CD4-positive, alpha-beta T cell treated with Interleukin-6 at 100 ng/mL for 8 hours (primary cell): Measurements from ENCODE around the gene CRYBG2.
A peak's percentile ranks its signal among the peaks of the same experiment; 100 is the strongest.
"Not testable (repeated sequence)": the region's sequence is repeated elsewhere in the genome, so short reads cannot be mapped to it uniquely, and the experiment has no call there.

Source experiments
- DNase-seq: peaks from one replicate; pipeline ENCODE4 v3.0.0-alpha.2; 2020; ENCODE audit warnings: mixed read lengths, low spot score

The CRYBG2 gene, protein sequence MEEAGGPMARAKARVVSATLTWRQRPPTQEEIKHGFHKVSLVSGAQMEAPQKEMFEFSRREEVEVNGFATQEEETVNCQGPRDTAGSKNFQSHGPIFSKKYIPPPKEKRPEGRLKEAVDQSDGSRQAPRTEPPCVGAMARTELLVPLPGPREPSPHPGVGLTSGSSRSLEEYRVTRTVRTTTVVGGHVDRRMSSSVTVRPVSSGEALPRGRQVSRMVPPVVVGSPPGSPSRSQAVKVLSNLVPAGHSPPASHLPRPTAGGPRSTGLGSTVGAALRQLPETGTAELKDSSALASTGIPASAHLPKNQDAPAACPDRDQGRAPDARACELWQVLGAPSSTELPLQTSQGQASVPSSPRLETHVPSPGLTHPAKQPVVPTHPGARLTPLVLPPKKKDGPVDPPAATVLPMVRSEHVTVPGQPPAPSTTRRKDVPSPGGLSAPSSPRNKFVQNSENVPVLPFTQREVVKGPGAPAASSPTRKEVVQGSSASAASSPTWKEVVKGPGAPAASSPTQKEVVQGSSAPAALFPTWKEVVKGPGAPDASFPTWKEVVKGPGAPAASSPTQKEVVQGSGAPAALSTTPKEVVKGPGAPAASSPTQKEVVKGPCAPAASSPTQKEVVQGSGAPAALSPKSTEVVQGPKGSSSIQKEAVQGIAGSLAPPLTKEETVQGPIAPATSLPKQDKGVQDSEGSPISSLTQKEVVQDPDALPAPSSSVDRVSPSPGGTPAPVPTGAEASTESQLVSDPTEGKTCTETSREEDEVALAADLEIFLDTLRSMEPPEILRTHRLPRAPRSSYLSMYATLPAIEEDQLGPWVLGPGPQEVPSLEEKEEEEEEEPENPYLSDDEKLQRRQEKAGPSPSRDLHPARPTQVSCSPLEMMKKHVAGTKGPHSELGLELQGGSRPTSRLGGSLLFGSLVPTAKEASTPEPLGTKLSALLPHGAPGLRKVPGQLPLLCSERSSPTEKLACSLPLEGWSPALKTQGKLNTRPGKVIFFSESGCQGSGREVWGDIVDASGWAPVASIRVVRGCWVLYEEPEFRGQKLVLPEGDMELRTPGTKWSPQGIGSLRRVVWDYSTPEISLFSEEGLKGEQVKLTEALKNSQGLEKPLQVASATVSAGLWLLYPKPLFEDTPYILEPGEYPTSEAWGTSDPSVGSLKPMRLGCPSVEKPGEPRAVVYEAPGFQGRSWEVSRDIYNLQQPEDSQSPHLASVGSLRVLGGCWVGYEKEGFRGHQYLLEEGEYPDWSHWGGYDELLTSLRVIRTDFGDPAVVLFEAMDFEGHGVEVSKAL (N-terminal part only)

DNA sequence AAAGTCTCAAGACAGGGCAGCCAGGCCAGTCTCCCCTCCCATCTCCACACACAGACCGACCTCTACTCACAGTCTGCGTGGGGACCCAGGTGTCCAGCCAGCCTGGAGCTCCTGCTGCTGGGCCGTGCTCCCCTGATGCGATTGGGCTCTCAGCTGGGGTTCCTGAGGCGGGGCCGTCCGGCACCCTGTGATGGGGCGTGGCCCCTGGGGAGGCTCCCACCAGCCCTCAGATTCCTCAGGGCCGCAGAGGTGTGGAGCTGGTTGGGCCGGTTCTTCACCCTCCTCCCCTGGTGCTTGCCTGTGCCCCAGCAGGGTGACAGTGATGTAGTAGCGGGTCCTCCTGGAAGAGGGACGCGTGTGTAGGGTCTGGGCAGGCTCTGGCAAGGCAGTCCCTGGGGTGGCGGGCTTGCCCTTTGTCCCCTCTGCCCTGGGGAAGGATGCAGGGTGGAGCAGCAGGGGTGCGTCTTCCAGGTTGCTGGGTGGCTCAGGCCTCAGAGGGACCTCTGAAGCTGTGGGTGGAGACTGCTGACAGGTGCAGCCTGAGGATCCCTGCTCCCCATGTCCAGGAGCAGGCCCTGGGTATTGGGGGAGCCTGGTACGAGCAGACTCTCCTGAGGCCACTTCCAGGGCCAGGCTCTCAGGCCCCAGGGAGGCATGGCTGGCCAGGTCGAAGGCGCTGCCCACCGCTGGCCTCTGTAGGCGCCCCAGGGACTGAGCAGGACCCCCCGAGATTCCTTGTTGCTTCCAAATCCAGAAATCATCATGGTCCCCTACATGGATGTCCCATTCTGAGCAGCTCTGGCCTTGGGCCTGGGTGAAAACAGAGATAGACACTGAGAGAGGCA, at the start of gene CRYBG2:
Gene CRYBG2 (minus strand): TSS at position 155 of the 845 bp plus-strand sequence. CDS start 7,473 bp downstream, outside the sequence.
- DNase-seq: no peak

DNA sequence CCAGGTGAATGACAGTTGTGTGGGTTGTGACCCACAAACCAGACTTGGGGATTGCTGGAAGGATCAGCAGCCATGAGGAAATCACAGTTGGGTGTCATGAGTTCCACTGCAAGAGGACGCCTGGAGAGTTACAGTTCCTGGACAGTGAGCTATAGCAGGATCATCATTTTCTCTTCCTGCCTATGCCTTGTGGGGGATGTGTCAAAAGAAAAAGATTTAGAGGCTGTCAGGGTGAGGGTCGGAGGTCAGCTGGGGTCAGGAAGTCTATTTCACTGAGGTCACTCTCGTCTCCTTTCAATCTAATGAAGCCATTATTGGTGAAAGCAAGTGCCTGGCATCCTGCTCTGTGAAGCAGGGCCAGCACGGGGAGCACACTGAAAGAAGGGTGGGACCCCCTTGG, 49.7 kb upstream of the CRYBG2 start:
- no peak for DNase-seq

DNA sequence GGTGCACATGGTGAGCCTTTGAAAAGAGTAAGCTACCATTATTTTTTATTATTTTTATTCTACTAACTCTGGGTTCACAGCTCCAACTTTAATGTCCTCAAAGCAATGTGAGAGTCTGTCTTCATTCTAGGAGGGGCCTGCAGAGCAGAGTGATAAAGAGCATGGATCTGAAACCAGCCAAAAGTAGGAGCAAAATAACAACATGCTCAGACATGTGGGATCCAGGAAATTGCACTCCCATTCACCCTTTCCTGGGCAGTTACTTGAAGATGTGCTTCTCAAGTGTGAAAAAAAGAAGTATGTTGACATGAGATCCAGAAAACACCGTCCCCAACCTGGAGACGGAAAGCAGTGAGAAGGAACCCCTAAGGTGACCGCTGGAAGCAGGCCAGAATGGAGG, 48.0 kb upstream of the CRYBG2 start:
- DNase-seq: no peak

DNA sequence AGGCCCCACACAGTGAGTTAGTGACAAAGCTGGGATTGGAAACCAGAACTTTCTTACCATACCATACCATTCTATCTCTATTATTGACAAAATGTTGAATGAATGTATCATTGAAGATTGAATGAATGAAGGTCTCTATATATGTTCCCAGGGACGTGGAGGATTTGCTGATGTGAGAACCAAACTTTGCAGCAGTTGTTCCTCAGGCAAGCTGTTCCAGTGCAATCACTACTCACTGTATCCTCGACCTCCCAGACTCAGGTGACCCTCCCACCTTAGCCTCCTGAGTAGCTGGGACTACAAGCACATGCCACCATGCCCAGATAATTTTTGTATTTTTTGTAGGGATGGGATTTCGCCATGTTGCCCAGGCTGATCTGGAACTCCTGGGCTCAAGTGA, 45.1 kb upstream of the CRYBG2 start:
- DNase-seq: no peak

DNA sequence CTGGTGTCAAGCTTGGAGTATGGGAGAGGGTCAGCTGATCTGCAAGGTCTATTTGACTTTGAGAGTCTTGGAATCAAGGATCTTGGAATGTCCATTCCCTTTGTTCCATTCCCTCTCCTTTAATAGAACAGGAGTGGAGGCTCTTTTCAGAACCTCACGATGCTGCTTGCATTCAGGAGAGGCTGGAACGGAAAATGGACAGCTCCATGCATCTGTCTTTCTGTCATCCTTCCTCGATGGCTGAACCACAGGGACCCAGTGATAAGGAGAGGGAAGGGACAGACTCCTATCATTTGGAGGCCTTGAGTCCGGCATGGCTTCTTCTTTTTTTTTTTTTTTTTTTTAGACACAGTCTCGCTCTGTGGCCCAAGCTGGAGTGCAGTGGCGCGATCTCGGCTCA, 41.8 kb upstream of the CRYBG2 start:
- no peak for DNase-seq

DNA sequence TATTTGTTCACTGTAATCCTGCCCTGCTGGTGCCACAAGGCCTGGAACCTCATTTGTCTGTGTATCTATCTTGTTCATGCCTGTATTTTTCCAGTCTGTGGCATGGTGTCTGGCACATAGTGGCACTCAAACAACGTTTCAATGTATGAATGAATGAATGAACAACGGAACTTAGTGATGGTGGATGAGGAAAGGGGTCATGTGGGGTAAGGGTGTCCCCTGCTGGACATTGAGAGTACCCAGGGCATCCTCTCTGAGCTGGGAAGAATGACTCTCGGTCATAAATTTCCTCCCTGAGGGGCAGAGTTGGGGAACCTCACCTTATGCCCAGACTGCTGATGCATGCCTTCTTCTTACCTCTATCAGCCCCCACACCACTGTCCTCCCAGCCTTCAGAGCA, 37.5 kb upstream of the CRYBG2 start:
- DNase-seq: peak; percentile 51

DNA sequence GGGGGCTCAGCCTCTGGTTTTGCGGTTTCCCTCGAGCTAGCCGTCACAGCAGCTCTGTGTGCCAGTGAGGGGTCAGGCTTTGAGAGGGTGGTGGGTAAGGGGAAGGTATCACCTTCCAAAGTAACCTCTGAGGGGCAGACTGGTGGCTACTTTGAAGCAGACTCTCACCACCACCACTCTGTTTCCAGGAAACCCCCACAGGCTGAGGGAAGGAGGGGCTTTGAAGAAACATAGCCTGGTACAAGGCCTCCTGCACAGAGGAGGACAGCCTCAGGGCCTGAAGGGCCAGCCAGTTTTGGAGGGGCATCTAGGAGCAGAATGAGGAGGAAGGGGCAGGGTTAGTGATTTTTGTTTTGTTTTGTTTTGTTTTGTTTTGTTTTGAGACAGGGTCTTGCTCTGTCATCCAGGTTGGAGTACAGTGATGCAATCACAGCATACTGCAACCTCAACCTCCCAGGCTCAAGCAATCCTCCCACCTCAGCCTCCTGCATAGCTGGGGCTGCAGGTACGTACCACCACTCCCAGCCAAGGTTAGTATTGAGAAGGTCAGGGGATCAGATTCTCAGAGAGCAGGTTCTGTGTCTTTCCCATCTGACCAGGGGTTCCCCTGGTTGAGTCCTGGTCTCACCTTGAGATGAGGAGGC, 35.8 kb upstream of the CRYBG2 start:
- DNase-seq: no peak

DNA sequence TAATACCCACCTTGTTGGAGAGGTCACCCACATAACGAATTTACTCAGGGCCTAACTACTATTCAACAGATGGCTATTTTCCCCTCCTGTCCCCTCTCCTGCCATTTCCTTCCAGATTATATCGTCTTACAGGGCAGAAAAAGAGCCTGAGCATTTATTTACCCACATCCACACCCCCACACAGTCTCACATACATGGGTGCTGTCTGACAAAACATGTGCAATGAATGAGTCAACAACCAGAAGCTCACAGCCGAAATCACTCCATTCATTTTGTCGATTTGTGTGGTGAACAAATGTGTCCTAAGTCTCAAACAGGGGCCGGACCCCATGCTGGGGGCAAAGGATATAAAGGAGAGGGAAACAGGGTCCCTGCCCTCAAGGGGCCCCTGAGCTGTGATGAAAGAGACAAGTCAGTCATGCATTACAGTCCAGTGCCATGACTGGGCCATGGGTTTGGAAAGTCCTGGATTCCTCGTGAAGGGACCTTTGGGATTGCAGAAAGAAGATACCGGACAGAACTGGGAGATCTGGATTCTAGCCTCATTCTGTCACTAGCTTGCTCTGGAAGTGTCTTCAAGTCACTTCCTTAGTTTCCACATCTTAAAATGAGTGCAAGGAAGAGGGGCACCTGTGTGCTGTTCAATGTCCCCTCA, 35.0 kb upstream of the CRYBG2 start:
- DNase-seq: no peak

DNA sequence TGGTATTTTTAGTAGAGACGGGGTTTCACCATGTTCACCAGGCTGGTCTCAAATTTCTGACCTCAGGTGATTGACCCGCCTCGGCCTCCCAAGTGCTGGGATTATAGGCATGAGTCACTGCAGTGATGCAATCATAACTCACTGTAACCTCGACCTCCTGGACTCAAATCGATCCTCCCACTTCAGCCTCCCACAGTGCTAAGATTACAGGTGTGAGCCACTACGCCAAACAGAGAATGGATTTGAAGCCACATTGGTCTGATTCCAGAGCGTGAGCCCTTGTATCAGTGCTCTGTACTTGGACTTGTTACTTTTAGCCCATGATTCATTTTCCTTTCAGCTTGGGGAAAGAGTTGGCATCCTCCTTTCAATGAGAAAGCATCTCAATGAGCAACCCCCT, 33.5 kb upstream of the CRYBG2 start:
- no peak for DNase-seq

DNA sequence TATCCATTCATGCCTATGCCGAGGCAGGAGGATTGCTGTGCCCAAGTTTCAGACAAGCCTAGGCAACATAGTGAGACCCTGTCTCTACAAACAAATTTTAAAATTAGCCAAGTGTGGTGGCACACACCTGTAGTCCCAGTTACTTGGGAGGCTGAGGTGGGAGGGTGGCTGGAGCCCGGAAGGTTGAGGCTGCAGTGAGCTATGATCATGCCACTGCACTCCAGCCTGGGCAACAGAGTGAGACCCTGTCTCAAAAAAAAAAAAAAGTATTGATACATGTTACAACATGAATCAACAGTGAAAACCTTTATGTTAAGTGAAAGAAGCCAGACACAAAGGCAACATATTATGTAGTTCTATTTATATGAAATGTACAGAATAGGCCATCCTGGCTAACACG, 31.1 kb upstream of the CRYBG2 start:
- DNase-seq: not testable (repeated sequence)

DNA sequence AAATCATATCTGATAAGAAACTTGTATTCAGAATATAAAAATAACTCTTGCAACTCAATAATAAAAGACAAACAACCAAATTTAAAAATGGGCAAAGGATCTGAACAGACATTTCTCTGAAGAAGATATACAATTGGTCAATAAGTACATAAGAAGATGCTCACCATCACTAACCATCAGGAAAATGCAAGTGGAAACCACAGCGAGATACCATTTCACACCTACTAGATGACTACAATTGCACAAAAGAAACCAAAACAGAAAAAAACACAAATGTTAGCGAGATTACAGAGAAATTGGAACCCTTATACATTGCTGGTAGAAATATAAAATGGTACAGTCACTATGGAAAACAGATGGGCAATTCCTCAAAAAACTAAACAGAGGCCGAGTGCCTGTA, 30.1 kb upstream of the CRYBG2 start:
- no peak for DNase-seq

DNA sequence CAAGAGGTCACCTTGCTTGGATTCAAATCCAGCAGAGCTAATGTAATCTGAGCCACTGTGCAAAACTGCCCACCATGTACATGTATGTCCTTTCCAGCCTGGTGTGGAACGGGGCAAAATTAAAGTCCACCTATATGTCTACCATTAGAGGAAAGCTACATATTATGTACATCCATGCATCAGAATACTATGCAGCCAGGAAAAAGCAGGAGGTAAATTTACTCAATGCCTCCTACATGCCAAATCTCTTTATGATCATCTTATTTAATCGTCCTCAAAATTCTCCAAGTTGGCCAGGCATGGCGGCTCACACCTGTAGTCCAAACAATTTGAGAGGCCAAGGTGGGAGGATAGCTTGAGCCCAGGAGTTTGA, 24.9 kb upstream of the CRYBG2 start:
- no peak for DNase-seq

DNA sequence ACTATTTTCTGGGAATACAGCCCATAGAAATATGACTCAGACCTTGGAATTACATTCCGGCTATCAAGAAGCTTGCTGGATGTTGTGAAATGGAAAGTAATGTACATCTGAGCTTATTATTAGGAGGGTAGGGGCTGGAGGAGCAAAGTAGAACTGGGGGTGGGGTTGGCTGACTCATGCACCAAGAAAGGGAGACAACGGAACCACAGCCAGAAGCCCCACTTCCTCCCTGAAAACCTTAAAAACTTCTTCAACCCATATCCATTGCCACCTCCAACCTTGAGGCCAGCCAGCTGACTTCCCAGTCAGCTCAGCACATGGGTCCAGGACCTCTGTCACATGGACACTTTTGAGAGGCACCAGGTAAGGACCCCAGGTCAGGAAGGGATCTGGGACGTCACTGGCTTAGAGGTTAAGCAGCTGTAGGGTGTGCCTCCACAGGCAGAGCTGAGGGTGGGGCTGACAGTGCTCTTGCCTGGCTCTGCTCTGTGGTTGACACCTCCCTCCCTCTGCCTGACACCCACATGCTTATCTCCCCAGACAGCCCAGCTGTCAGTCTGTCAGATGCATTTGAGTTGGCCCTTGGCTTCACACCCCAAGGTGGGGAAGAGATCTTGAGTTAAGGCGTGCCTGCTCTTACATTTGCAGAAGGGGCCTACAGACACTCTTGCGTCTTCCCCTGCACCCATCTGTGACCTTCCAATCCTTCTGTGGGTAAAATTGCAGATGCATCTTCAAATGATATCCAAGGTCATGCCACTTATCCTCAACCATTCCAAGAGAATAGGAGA, 24.4 kb upstream of the CRYBG2 start:
- peak; percentile 88 for DNase-seq

DNA sequence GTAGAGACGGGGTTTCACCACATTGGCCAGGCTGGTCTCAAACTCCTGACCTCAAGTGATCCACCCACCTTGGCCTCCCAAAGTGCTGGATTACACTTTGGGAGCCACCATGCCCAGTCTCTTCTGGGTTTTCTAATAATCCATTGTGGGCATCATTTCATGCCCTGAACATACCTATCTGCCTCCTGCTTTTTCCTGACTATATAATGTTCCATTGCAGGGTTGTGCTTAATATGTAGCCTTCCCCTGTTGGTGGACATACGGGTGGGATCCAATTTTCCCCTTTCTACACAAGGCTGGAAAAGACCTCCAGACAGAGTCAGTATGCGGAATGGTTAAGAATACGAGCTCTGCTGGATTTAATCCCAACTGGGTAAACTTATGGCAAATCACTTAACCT, 22.1 kb upstream of the CRYBG2 start:
- DNase-seq: no peak

DNA sequence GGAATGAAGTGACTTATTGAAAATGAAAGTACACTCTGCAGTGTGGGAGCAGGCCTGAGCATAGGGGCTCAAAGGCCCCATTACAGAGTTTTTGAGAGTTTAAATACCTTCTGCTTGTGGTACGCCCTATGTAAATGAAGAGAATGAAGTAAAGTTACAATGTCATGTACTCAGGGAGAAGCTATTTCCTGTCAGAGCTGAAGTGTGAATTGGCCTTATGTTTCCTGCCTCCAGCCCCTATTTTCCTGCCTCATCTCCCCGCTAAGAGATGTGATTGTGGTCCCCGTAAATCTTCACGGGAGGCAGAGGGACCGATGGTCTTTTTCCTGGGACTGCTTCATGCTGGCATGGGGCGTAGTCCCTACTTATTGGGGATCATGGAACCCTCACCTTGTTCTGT, 21.2 kb upstream of the CRYBG2 start:
- DNase-seq: peak; percentile 26

DNA sequence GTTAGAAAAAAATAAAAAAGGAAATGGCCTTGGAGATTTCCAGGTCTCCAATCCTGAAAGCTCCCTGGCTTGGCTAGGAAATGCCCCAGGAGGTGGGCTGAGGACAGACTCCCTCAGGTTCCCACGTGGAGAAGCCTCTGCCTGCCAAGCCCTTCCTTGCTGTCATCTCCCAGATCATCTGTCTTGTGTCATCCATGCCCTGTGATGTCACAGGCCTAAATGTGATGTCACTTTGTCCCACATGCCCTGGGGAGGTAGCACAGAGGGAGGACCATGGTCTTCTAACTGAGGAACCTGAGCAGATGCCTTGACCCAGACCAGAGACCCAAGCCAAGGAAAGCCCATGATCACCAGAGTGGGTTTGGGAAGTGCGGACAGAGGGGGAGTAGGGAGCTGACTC, 20.4 kb upstream of the CRYBG2 start:
- DNase-seq: not testable (repeated sequence)

DNA sequence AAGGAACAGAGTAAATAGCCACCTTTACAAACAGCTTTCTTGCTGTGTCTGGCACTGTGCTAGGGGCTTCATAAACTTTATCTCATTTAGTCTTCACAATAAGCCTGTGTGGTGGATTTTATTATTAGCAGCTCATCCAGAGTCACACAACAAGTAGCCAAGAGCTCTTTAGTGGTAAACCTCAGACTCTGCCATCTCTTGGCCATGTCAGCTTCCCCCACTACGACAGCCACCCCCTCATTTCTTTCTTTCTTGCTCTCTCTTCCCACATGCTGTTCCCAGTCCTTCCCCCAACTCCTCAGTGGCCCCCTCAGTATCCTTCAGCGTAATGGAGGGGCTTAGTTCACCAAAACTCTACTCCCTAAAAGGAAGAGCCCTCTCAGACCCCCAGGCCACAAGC, 19.9 kb upstream of the CRYBG2 start:
- DNase-seq: no peak

DNA sequence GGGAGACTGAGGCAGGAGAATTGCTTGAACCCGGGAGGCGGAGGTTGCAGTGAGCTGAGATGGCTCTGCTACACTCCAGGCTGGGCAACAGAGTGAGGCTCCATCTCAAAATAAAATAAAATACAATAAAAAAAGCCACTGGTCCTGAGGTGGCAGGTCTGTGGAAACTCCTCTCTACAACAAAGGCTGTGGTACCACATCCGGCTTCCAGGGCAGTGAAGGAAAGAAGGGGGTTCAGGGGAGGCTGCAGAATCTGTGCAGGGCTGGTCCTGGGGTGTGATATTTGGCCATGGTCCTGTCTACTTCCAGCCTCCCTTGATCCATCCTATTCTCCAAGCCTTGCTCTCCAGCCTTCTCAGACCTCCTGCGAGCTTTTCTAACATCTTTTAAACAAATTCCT, 19.4 kb upstream of the CRYBG2 start:
- DNase-seq: peak; percentile 65

DNA sequence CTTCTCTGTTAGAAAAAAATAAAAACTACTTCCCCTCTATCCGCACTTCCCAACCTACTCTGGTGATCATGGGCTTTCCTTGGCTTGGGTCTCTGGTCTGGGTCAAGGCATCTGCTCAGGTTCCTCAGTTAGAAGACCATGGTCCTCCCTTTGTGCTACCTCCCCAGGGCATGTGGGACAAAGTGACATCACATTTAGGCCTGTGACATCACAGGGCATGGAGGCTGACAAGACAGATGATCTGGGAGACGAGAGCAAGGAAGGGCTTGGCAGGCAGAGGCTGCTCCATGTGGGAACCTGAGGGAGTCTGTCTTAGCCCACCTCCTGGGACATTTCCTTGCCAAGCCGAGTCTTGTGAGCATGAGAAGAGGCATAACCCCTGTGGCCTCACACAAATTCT, 18.7 kb upstream of the CRYBG2 start, which contains the start of gene ZNF683:
Gene ZNF683 (minus strand): TSS at position 140 of the 400 bp plus-strand sequence. CDS start 4,179 bp downstream, outside the sequence.
- not testable (repeated sequence) for DNase-seq
